HepG2 (cell line): ENCODE data around the gene SCN4B. TPM values are rescaled to one million over a fixed set of nuclear protein-coding genes. Genes with fewer than 3 reads are reported as not detected.
A peak's percentile ranks its signal among the peaks of the same experiment; 100 is the strongest.

Experiments used
- CBX1 ChIP-seq: IDR thresholded peaks from one replicate; pipeline ENCODE4 v1.6.1; 2016; ENCODE audit warnings: antibody characterized with exemption, low read depth
- HMG20B ChIP-seq: conservative IDR thresholded peaks from 2 replicates; pipeline ENCODE4 v1.6.1; 2016; ENCODE audit warnings: missing genetic modification reagents, missing compliant biosample characterization
- HNRNPLL ChIP-seq: fragments of 200-400 bp; formaldehyde crosslinking; IDR thresholded peaks from 2 replicates; pipeline ENCODE4 v1.6.1; 2017; ENCODE audit warnings: mild to moderate bottlenecking, low read depth, low read length; ENCODE audit not compliant: poor library complexity, severe bottlenecking
- HOMEZ ChIP-seq: IDR thresholded peaks from 2 replicates; pipeline ENCODE4 v1.6.1; 2016; ENCODE audit warnings: low read depth
- NFIC ChIP-seq: IDR thresholded peaks from 2 replicates; pipeline ENCODE4 v1.6.1; 2012; ENCODE audit warnings: mild to moderate bottlenecking, low read length, inconsistent platforms
- RERE ChIP-seq: IDR thresholded peaks from 2 replicates; pipeline ENCODE4 v1.6.1; 2016; ENCODE audit warnings: low read depth, missing genetic modification reagents, missing compliant biosample characterization
- SKI ChIP-seq: fragments of 450-650 bp; IDR thresholded peaks from one replicate; pipeline ENCODE4 v1.6.1; 2018; ENCODE audit warnings: mild to moderate bottlenecking; ENCODE audit not compliant: partially characterized antibody
- SMAD1 ChIP-seq: sonication (generic); formaldehyde crosslinking; IDR thresholded peaks from 2 replicates; pipeline ENCODE4 v1.4.0; 2020; ENCODE audit warnings: missing genetic modification reagents, low read depth, mild to moderate bottlenecking, borderline replicate concordance
- TAF1 ChIP-seq: sonication (generic); formaldehyde crosslinking; IDR thresholded peaks from 2 replicates; pipeline ENCODE4 v1.4.0; 2020; ENCODE audit warnings: missing genetic modification reagents
- ZBTB4 ChIP-seq: sonication (generic); formaldehyde crosslinking; IDR thresholded peaks from 2 replicates; pipeline ENCODE4 v1.4.0; 2020; ENCODE audit warnings: missing genetic modification reagents, mild to moderate bottlenecking, borderline replicate concordance
- ZFX ChIP-seq: sonication (generic); formaldehyde crosslinking; IDR thresholded peaks from 2 replicates; pipeline ENCODE4 v1.4.0; 2020; ENCODE audit warnings: mild to moderate bottlenecking, low read depth, missing genetic modification reagents, moderate library complexity
- ZGPAT ChIP-seq: IDR thresholded peaks from 2 replicates; pipeline ENCODE4 v1.6.1; 2016; ENCODE audit warnings: mild to moderate bottlenecking
- ZNF205 ChIP-seq: IDR thresholded peaks from 2 replicates; pipeline ENCODE4 v1.6.1; 2018; ENCODE audit warnings: missing biosample characterization, missing genetic modification reagents
- ZNF652 ChIP-seq: IDR thresholded peaks from 2 replicates; pipeline ENCODE4 v1.6.1; 2016; ENCODE audit warnings: low read depth, borderline replicate concordance
- ZSCAN12 ChIP-seq: sonication (generic); formaldehyde crosslinking; IDR thresholded peaks from 2 replicates; pipeline ENCODE4 v1.9.0; 2021; ENCODE audit warnings: mild to moderate bottlenecking, missing genetic modification reagents
- ZSCAN21 ChIP-seq: sonication (generic); formaldehyde crosslinking; IDR thresholded peaks from 2 replicates; pipeline ENCODE4 v1.8.0; 2022; ENCODE audit warnings: mild to moderate bottlenecking, missing genetic modification reagents, moderate library complexity, borderline replicate concordance
- ZZZ3 ChIP-seq: sonication (generic); formaldehyde crosslinking; IDR thresholded peaks from 2 replicates; pipeline ENCODE4 v1.4.0; 2020; ENCODE audit warnings: missing genetic modification reagents, mild to moderate bottlenecking, borderline replicate concordance
- polyA plus RNA-seq, 8 experiments: library from polyadenylated mRNA; depleted of rRNA in 3 of 8; stranded (reverse) in 7 of 8; unstranded in 1 of 8; fragments of >200 nt; fragmentation: Illumina TruSeq in 4 of 8; extraction: Trizol in 4 of 8; gene quantifications; 2 replicates each; pipeline versions ENCODE4 v1.2.1 to v1.2.3, GENCODE V29; 2011 to 2016; ENCODE audit warnings: low read depth in 4 of 8, missing spikeins in 1 of 8, mixed read lengths in 1 of 8; ENCODE audit not compliant: insufficient read depth in 1 of 8
- total RNA-seq, 5 experiments: library from RNA; depleted of rRNA; stranded (reverse); fragments of >200 nt; fragmentation: Illumina TruSeq; extraction: Trizol; gene quantifications; 2 replicates each; pipeline ENCODE4 v1.2.3, GENCODE V29; 2016; ENCODE audit warnings: low read depth in 1 of 5

The SCN4B gene
- total and polyA plus RNA-seq, 2 of the 13 experiments (the other 11 are each of a cell fraction or from before 2014, with no cell fraction given), result 0.04 to 0.29 TPM

GRCh38 chr11:118194835-118195627 is 42.4 kb upstream of the SCN4B start (continued):
- TF ChIP-seq NFIC (peak; percentile 51; the same call in 1 of the 2 replicates), ZFX (peak; percentile 84), RERE (CRISPR knock-in tag) (peak; percentile 64; the same call in 1 of the 2 replicates), ZSCAN21 (CRISPR knock-in tag) (peak; percentile 39; the same call in 1 of the 2 replicates), ZSCAN12 (CRISPR knock-in tag) (no peak), ZGPAT (CRISPR knock-in tag) (peak; percentile 93), ZZZ3 (CRISPR knock-in tag) (no peak), SMAD1 (CRISPR knock-in tag) (0 out of 2 replicates have a peak, but pooled peaks have one; percentile 45), HNRNPLL (no peak), TAF1 (peak; percentile 40; the same call in 1 of the 2 replicates), SKI (peak; percentile 24), ZNF205 (CRISPR knock-in tag) (no peak), HMG20B (CRISPR knock-in tag) (peak; percentile 87), HOMEZ (CRISPR knock-in tag) (peak; percentile 92), CBX1 (no peak), ZBTB4 (CRISPR knock-in tag) (peak; percentile 70; the same call in 1 of the 2 replicates), ZNF652 (no peak)
